ENCODE results near the gene CLEC16A. TPM values are rescaled to one million over a fixed set of nuclear protein-coding genes. Genes with fewer than 3 reads are reported as not detected.
A peak's percentile ranks its signal among the peaks of the same experiment; 100 is the strongest.

CLEC16A gene
- total and polyA plus RNA-seq, 9 of the 15 experiments (the other 6 are each of a cell fraction or from before 2014, with no cell fraction given): 1.00 to 22.3 (median 10.0) TPM

DNA sequence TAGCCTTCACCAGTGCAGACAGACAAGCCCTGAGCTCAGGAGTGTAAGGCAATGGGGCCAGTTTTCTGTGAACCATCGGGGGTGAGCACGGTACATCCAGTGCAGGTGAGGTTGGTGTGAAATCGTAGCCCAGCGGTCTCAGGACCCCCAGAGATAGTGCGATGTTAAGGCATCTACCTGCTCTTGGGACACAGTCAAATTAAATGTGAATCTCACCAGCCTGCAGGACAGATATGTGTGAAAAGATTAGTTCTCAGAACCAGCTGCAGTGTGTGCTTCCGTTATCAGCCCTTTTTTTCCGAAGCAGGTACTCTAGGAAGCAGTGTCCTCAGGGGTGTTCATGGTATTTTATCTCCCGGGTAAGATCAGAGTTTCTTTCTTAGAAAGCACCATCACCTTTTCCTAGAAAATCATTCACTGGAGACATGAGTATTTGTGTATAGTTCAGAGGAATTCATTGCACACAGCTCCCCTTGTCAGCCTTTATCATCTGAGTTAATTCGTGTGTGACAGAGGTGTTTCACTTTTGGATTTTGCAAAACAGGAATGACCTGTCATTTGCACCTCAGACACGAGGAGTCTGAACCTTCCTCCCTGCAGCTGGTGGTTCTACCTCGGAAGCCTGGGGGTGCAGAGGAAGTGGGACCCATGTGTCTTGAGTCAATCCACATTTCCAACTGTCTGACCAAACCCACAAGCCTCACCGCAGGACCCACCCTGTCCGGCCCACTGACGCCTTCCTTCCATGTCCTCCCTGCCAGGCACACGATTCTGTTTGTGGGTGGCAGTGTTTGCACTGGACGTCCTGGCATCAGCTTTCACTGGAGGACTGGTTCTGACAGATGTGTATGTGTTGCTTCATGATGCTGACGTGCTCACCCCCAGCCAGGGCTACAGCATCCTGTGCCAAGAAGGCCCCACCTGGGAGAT, 107.8 kb downstream of the CLEC16A start (continued):
- TF ChIP-seq NCOA1 (IDR thresholded peaks at IDR 0.05; ENCODE audit: low read depth): peak; percentile 31; the same call in 1 of the 2 replicates
- no peak for TF ChIP-seq NONO (IDR thresholded peaks at IDR 0.05; ENCODE audit: low read depth in 2 of 2, low read length in 1 of 2)
- TF ChIP-seq PYGO2 (tag; IDR thresholded peaks at IDR 0.05): no peak
- 0 out of 2 replicates have a peak, but pooled peaks have one; percentile 20 for TF ChIP-seq GABPA (tag; conservative IDR thresholded peaks at IDR 0.05; ENCODE audit: low read depth)
- TF ChIP-seq, protein P1, sequence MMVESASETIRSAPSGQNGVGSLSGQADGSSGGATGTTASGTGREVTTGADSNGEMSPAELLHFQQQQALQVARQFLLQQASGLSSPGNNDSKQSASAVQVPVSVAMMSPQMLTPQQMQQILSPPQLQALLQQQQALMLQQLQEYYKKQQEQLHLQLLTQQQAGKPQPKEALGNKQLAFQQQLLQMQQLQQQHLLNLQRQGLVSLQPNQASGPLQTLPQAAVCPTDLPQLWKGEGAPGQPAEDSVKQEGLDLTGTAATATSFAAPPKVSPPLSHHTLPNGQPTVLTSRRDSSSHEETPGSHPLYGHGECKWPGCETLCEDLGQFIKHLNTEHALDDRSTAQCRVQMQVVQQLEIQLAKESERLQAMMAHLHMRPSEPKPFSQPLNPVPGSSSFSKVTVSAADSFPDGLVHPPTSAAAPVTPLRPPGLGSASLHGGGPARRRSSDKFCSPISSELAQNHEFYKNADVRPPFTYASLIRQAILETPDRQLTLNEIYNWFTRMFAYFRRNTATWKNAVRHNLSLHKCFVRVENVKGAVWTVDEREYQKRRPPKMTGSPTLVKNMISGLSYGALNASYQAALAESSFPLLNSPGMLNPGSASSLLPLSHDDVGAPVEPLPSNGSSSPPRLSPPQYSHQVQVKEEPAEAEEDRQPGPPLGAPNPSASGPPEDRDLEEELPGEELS (CRISPR knock-in tag; IDR thresholded peaks at IDR 0.05; ENCODE audit: borderline replicate concordance): no peak
- TF ChIP-seq, protein P2, sequence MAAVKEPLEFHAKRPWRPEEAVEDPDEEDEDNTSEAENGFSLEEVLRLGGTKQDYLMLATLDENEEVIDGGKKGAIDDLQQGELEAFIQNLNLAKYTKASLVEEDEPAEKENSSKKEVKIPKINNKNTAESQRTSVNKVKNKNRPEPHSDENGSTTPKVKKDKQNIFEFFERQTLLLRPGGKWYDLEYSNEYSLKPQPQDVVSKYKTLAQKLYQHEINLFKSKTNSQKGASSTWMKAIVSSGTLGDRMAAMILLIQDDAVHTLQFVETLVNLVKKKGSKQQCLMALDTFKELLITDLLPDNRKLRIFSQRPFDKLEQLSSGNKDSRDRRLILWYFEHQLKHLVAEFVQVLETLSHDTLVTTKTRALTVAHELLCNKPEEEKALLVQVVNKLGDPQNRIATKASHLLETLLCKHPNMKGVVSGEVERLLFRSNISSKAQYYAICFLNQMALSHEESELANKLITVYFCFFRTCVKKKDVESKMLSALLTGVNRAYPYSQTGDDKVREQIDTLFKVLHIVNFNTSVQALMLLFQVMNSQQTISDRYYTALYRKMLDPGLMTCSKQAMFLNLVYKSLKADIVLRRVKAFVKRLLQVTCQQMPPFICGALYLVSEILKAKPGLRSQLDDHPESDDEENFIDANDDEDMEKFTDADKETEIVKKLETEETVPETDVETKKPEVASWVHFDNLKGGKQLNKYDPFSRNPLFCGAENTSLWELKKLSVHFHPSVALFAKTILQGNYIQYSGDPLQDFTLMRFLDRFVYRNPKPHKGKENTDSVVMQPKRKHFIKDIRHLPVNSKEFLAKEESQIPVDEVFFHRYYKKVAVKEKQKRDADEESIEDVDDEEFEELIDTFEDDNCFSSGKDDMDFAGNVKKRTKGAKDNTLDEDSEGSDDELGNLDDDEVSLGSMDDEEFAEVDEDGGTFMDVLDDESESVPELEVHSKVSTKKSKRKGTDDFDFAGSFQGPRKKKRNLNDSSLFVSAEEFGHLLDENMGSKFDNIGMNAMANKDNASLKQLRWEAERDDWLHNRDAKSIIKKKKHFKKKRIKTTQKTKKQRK (IDR thresholded peaks at IDR 0.05; ENCODE audit: borderline replicate concordance, low read depth, low read length): no peak
- no peak for TF ChIP-seq KLF13 (tag; IDR thresholded peaks at IDR 0.05; ENCODE audit: borderline replicate concordance, low read depth)
- TF ChIP-seq PRPF4 (IDR thresholded peaks at IDR 0.05; ENCODE audit: insufficient read depth, low read depth, low read length, poor library complexity, severe bottlenecking): no peak
- TF ChIP-seq, protein P3, sequence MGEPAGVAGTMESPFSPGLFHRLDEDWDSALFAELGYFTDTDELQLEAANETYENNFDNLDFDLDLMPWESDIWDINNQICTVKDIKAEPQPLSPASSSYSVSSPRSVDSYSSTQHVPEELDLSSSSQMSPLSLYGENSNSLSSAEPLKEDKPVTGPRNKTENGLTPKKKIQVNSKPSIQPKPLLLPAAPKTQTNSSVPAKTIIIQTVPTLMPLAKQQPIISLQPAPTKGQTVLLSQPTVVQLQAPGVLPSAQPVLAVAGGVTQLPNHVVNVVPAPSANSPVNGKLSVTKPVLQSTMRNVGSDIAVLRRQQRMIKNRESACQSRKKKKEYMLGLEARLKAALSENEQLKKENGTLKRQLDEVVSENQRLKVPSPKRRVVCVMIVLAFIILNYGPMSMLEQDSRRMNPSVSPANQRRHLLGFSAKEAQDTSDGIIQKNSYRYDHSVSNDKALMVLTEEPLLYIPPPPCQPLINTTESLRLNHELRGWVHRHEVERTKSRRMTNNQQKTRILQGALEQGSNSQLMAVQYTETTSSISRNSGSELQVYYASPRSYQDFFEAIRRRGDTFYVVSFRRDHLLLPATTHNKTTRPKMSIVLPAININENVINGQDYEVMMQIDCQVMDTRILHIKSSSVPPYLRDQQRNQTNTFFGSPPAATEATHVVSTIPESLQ (CRISPR knock-in tag; IDR thresholded peaks at IDR 0.05): no peak
- no peak for TF ChIP-seq ZNF507 (tag; conservative IDR thresholded peaks at IDR 0.05)
- peak; percentile 53; the same call in 1 of the 2 replicates for TF ChIP-seq DPF2 (IDR thresholded peaks at IDR 0.05)
- no peak for TF ChIP-seq ZNF778 (CRISPR knock-in tag; IDR thresholded peaks at IDR 0.05)
- TF ChIP-seq RNF2 (IDR thresholded peaks at IDR 0.05): no peak
- no peak for TF ChIP-seq ATF1 (CRISPR knock-in tag; IDR thresholded peaks at IDR 0.05)
- TF ChIP-seq ATF1 (tag; IDR thresholded peaks at IDR 0.05): no peak

Measured in K562 (cell line).